Glomerular visceral epithelial cell (primary cell): ENCODE data around the gene TRIM40.
A peak's percentile ranks its signal among the peaks of the same experiment; 100 is the strongest.
"Not testable (repeated sequence)": the region's sequence is repeated elsewhere in the genome, so short reads cannot be mapped to it uniquely, and the experiment has no call there.

Experiments
- DNase-seq: peaks from one replicate; pipeline ENCODE4 v3.0.0-alpha.2; 2016; ENCODE audit errors: extremely low spot score

Gene TRIM40

DNA sequence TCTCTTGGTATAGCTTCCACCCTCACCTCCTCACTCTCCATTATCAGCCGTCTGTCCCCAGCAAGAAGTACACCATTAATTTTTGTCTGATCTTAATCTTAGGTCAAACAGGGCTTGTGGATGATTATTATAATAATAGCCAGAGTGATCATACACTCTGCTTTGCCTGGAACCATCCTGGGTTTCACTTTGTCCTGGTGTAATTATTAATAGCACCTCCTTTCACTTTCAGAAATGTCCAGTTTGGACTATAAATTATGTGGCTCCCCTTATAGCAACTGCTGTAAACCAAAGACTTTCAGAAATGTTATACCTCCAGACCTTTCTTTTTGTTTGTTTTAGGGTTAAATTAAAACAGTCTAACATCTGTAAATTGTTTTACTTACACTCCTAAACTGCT is 22.1 kb upstream of the TRIM40 start:
- DNase-seq: no peak

DNA sequence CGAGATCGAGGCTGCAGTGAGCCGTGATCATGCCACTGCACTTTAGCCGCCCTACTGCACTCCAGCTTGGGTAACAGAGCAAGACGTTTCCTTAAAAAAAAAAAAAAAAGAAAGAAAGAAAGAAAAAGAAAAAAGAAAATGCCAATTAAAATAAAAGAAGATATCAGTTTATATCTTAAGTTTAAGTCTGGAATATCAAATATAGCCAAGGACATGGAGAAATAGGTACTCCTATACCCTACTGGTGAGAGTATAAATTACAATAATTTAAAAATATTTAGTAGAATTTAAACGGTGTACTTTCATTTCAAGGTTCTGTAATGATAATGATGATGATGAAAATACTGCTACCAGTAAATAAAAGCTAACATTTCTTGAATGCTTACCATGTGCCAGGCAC is 19.2 kb upstream of the TRIM40 start:
- DNase-seq: no peak

DNA sequence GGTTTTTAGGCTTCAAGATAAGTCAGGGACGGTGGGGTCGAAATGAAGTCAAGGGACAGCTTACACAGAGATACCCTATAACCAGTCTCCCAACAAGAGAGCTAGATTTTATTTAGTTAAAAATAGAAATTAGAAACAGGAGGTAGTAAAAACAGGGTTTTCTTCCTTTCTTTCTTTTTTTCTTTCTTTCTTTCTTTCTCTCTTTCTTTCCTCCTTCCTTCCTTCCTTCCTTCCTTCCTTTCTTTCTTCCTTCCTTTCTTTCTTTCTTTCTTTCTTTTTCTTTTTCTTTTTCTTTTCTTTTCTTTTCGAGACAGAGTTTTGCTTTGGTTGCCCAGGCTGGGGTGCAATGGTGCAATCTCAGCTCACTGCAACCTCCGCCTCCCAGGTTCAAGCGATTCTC is 17.2 kb upstream of the TRIM40 start:
- DNase-seq: not testable (repeated sequence)

DNA sequence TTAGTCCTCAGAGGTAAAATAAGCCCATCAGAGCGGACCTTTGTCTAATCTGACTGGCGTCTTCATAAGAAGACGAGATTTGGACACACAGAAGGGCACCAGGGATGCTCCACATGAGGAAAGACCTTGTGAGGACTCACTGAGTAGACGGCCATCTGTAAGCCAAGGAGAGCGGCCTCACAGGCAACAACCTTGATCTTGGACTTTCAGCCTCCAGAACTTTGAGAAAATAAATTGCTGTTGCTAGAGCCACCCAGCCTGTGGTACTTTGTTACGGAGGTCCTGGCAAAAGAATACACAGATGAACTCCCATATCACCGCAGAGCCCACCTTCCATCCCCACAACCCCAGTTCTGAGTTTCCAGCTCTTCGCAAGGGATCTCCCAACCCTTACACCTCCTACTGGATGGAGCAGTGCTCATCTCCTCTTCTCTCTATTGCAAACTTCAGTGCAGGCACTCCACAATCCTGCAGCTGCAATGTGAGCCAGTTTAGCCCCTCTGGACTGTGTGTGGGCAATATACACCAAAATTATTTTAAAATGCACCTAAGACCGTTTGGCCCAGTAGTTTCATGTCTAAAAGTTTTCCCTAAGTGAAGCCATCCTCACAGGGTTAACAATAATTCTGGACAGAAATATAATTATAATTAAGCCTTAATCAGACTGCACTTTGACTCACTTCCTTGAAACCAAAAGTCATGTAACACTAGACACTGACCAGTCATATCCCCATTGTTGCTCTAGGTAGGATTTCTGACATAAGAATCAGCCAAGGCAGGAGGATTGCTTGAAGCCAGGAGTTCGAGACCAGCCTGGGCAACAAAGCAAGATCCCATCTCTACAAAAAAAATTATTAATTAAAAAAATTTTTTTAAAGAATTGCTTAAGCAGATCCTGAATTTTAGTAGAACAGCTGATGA is 14.2 kb upstream of the TRIM40 start:
- no peak for DNase-seq

DNA sequence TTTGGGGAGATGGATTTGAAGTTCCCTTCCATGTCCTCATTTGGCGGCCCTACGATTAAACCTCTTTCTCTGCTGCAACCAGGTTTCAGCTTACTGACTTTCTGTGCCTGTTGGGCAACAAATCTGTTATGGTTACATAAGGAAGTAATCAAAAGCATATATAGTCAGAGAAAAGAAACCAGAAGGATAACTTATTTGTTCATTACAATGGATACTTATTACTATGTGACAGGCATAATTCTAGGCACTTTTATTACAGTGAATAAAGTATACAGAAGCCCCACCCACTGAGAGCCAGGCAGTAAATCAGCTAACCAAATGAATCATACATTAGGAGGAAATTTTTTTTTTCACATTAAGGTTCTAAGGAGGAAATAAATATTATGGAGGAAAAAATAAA is 13.4 kb upstream of the TRIM40 start:
- DNase-seq: no peak

DNA sequence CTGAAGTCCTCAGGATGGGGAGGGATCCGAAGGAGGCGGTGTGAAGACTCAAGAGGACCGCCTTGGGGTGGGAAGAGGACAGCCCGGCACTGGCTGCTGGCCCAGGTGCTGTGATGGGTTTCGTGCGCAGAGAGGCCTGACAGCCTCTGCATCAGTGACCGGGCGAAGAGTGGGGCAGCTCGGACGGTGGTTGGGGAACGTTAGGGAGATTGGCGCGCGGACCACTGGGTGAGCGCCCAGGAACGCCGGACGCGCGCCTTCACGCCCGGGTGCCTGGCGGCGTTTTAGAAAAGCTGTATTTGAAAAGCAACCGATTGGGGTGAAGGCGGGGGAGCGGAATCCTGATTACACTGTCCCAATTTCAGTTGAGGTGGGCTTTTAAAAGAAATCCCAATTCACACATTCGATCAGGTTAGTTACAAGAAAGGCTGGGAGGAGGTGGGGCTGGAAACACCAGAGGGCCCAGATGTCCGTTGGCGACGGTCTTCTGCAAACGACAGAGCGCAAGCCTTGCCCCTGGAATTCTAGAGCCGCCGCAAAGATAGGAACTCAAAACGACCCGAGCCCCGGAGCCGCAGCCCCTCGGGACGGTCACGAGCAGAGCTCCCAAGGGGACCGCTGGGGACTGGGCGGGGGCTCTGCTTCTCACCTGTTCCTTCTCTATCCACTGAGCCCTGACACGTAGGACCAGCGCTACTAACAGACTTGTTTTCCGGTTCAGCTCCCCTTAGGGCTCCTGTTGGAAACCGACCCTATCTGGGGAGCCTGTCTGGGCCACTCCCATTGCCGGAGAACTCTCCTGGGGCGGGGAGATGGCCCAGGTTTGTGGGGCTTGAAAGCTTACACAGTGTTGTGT is 8.5 kb upstream of the TRIM40 start:
- DNase-seq: no peak

DNA sequence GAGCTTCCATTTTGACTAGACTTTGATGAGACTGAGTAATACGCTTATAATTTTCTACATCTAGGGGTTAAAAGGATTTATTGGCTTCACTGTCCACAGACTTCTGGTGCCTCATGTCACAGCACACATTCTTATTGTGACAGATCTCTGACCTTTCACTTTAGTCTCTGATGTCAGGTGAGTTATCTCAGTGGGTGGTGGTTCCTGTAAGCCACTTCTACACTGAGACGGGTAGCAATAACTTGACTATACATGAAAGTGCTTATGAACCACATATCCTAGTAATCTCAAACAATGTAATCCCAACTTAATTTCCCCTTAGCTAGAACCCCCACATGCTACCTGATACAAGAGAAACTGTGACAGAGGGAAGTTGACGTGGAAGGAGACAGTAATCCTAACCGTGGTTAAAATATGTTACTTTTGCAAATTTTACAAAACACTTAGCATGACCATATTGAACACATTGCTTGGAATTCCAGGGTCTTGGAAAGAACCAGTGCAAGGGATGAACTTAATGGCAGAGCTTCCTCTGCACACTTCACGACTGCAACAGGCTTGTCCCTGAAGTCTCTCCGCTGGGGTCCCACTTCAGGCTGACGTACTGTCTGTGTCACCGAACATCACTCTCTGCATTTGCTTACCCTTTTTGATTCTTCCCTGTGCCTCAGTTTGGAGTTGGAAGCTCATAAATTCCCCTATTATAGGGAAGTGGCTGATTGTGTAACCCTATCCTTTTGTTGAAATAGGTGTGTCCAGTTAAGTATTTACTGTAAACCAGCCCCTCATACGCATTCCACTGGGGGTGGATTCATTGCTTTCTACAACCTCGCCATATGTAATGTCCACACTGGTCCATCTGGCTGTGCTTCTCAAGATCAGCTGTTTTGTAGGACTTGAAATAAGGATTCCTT is 6.4 kb upstream of the TRIM40 start:
- no peak for DNase-seq

DNA sequence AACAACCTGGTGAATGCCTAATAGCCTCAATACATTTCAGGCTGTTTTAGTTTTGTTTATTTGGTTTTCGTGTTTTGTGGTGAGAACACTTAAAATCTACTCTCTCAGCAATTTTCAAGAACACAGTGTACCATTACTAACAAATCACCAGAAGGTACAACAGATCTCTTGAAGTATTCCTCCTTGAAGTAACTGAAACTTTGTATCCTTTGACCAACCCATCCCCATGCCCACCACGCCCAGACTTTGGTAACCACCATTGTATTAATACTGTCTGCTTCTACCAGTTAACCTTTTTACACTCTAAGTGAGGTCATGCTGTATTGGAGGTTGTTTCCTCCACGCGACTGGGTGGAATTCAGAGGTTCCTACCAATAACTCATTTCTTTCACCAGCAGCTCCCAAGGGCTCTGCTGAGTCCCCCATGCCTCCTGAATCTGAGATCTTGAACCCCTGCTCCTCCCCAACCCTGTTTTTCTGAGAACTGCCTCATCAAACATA is 5.7 kb upstream of the TRIM40 start:
- no peak for DNase-seq

DNA sequence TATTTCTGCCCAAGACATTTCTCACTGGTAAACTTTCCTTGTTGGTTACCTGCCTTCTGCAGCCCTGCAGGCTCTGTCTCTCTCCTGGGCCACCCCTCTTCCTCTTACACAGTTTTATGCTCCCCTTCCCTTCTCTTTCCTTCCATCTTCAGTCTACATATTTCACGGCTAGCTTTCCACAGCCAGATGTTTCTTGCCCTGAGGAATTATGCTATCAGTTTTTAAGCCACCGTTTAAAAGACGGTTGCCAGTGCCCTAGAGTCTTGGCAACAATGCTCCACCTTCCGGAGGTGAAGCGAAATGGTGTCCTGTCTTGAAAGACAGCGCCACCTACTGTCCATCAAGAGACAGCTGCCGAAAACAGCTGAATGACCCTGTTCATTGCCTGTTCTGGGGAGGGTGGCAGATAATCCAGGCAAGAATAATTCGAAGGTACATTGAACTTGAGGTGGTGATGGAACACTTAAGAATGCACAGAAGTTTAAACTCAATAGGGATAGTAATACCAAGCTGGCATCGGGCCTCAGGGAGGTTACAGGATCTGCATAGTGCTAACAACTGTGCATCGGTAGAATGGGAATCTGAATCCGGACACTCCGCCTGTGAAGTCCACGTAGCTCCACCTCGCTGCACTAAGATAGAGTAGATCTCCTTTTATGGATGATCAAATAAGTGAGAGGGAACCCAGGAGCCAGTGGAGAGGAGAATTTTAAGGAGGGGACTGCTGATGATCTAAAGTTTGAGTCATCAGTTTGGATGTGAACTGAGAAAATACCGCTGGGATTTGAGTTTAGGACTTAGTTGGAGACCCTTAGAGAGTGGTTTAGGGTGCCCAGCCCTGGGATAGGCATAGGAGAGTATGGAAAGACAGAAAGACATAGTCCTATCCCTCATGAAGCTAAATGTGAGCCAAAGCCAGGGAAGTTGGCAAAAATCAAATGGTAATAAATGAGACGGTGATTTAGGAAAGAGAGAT is 4.8 kb upstream of the TRIM40 start:
- peak; percentile 78 for DNase-seq

DNA sequence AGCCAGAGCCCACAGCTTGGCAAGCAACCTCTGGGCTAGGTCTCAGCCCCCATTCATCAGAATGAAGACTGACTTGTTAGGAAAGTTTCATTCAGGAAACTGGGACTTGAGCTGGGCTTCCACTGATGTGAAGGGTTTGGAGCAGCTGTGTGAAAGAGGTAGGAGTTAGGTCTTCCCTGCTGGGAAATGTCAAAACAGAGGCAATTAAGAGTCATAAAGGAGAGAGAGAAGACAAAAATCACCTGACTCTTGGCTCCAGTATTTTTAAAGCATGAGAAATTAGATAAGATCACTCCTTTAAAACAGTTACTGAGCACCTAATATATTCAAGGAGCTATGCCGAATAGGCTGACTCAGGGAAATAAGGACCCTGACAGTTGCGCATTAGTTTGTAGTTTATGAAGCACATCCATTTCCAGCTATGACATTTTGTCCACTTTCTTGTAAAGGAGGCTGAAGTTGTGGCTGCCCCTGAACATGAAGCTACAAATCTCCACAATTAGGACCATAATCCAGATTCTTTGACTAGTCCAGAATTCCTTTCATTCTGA is 3.9 kb upstream of the TRIM40 start:
- no peak for DNase-seq

DNA sequence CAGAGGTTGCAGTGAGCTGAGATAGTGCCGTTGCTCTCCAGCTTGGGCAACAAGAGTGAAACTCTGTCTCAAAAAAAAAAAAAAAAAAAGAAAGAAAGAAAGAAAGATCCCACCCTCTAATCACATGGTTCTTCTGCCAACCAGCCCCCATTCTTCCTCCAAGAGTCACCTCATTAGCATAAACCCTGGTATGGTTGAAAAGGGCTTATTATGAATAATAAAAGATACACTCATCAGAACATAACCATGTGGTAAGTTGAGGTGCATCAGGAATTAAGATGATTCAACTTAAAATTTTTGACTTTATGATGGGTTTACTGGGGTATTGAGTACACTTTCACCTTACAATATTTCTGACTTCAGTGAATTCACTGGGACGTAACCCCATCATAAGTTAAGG is 793 bp upstream of the TRIM40 start:
- DNase-seq: no peak

DNA sequence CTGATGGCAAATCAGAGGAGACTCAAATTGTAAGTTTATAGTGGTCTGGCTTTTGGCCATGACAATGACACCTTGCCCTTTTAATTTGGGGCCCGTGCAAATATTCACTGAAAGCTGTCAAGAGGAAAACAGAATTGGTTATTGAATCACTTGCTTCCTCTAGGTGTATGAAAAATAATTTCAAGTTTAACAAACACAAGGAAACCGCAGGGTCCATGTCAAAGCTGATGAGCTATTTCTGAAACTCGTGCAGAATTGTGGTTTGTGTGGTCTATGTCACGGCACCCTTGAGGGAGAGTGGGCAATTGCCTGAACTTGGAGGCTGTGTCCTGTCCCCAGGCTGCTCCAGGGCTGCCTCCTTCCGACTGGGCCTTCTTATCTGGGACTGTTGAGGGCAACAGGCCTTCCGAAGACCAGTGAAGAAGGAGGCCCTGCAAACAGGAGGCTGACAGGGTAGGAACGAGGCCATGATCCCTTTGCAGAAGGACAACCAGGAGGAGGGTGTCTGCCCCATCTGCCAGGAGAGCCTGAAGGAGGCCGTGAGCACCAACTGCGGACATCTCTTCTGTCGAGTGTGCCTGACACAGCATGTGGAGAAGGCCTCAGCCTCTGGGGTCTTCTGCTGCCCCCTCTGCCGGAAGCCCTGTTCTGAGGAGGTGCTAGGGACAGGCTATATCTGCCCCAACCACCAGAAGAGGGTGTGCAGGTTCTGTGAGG is 788 bp downstream of the TRIM40 start:
- no peak for DNase-seq

DNA sequence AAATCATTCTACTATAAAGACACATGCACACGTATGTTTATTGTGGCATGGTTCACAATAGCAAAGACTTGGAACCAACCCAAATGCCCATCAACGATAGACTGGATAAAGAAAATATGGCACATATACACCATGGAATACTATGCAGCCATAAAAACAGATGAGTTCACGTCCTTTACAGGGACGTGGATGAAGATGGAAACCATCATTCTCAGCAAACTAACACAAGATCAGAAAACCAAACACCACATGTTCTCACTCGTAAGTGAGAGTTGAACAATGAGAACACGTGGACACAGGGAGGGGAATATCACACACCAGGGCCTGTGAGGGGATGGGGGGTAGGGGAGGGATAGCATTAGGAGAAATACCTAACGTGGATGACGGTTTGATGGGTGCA is 4.3 kb downstream of the TRIM40 start:
- not testable (repeated sequence) for DNase-seq

DNA sequence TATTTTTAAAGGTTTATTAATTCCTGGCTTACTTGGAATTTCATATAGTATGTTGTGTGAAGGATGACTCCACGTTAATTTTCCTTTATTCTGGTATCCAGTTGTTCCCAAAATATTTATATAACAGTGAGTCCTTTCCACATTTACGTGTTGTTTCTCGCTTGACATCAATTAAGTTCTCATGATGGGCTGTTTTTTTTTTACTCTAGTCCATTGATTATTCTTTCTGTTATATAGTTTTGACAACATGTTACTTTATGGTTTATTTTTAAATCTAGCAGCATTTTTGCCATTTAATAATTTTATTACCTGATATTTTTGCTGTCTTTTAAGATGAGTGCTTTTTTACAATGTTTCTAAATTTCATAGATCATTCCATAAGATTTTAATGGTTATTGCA is 6.7 kb downstream of the TRIM40 start:
- no peak for DNase-seq

DNA sequence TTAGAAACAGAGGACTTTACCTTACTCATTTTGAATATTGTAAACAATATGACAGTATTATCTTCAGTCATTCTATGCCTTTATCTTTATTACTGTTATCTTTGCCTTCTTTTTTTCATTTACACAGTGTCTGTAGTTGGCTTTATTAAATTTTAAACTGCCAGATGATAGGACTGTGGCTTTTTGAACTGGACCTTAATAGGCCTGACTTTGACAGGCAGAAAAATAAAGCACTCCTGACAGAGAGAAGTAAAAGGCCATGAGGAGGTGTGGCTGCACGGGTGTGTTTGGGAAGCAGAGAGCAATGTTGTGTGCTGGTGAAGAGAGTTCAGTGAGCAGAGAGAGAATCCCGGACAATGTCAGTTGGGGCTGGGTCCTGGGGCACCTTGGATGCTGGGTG is 7.8 kb downstream of the TRIM40 start:
- DNase-seq: no peak

DNA sequence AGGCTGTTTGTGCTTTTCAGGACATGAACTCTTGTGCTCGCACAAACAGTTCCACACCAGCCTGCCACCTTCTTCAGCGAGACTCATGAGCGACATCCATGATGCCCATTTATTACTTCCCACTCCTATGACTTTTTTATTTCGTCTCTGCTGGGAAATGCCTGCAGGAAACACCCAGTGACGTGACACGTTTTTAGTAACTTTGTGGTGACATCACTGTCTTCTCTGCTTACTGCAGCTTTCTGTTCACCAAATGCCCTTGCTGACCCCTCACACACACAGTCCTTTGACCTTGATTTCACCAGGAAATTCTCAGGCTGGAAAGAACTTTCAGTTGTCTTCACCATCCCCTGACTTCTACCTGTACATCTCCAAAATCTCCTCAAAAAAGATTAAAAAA is 8.9 kb downstream of the TRIM40 start:
- DNase-seq: no peak

DNA sequence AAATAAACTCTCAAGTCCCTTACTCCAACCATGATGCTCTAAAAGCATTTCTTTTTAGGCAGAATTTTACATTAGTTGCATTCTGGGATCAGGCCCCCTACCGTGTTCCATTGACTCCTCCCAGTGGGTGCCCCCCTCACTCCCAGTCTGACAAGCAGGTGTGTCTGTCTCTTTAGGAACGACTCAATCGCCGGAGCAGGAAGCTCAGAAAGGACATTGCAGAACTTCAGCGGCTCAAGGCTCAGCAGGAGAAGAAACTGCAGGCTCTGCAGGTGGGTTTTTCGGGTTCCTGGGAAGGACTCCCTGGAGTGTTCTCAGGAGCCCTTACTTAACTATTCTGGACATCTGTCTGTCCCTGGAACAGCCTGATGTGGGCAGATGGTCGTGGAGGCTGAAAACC is 9.9 kb downstream of the TRIM40 start:
- no peak for DNase-seq

DNA sequence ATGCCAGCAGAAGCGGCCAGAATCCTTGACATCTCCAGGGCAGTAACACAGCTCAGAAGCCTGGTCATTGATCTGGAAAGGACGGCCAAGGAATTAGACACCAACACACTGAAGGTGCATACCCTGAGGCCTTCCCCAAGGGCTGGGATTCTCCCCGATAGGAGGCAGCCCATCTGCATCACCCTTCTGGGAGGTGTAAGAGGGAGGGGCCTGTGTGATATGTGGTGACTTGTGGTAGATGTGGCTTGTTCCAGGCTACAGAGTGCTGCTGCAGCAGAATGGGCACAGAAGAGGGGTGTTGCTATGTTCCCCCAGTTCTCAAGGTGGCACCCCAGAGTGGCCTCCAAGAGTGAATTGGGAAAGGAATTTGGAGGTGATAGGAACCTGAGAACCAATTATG is 11.2 kb downstream of the TRIM40 start:
- DNase-seq: no peak

DNA sequence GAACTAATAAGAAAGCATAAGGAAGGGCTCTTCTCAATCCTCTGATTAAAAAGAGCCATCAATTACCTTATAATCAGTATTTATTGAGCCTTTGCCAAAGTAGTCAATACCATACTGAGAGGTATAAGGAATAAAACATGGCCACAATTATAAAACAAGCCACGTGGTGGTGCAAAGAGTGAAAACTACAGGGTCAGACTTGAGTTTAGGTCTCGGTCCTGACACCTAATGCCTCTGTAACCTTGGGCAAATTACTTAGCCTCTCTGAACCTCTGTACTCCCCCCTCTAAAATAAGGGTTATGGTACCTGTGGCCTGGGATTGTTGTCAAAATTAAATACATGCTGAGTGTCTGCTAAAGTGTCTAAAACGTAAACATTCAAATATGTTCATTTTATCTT is 13.3 kb downstream of the TRIM40 start:
- DNase-seq: no peak
